ES-I3 (cell line): ENCODE measurements around the gene CXCL17.
"Not testable (repeated sequence)": the region's sequence is repeated elsewhere in the genome, so short reads cannot be mapped to it uniquely, and the experiment has no call there.

Source experiments
- H3K36me3 ChIP-seq: 2 replicates; pipeline ENCODE4 v1.6.1; 2013; ENCODE audit warnings: mild to moderate bottlenecking, low read length, control low read depth, moderate library complexity; ENCODE audit not compliant: insufficient read depth
- H3K4me1 ChIP-seq: 2 replicates; pipeline ENCODE4 v1.6.1; 2013; ENCODE audit warnings: mild to moderate bottlenecking, control low read depth, low read length; ENCODE audit not compliant: insufficient read depth
- H3K9ac ChIP-seq: 2 replicates; pipeline ENCODE4 v1.6.1; 2013; ENCODE audit warnings: low read depth, mild to moderate bottlenecking, low read length, moderate library complexity
- H3K9me3 ChIP-seq: 2 replicates; pipeline ENCODE4 v1.6.1; 2013; ENCODE audit warnings: mild to moderate bottlenecking, low read length, moderate library complexity; ENCODE audit not compliant: control insufficient read depth, insufficient read depth

The CXCL17 gene

DNA sequence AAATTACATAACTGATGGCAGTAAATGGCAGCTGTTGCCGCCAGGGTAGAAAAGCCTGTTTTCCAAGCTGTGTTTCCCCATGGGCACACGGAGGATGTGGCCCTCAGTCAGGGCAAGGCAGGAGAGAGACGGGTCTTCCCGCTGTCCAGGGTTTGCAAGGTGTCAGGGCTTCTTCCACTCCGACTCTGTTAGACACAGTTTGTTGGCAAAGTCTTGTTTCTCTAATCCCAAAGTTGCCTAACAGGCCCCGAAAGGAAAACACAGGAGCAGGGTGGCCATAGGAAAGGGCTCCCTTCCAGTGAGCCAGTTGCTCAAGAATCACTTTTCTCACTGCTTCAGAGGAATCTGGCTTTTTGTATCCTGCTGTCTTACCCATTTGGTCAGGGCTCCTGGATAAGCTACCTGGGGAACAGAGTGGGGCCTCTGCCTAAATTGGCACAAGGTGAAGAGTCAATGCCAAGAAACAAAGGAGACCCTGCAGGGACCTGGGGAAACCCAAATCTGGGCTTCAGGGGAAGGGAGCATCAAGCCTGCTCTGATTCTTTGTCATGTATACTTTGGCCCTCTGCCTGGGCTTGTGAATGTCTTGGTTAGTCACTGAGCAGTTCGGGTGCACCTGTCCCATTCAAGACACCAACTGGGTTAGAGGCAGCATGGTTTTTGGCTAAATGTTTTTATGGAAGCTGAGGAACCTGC is 29.0 kb upstream of the CXCL17 start:
- no peak overlapping the region for H3K9ac ChIP-seq
- H3K36me3 ChIP-seq: no peaks in the 10 kb centered on the region
- H3K4me1 ChIP-seq: peaks cover 61% of the 10 kb centered on the region
- H3K9me3 ChIP-seq: no peaks in the 10 kb centered on the region

DNA sequence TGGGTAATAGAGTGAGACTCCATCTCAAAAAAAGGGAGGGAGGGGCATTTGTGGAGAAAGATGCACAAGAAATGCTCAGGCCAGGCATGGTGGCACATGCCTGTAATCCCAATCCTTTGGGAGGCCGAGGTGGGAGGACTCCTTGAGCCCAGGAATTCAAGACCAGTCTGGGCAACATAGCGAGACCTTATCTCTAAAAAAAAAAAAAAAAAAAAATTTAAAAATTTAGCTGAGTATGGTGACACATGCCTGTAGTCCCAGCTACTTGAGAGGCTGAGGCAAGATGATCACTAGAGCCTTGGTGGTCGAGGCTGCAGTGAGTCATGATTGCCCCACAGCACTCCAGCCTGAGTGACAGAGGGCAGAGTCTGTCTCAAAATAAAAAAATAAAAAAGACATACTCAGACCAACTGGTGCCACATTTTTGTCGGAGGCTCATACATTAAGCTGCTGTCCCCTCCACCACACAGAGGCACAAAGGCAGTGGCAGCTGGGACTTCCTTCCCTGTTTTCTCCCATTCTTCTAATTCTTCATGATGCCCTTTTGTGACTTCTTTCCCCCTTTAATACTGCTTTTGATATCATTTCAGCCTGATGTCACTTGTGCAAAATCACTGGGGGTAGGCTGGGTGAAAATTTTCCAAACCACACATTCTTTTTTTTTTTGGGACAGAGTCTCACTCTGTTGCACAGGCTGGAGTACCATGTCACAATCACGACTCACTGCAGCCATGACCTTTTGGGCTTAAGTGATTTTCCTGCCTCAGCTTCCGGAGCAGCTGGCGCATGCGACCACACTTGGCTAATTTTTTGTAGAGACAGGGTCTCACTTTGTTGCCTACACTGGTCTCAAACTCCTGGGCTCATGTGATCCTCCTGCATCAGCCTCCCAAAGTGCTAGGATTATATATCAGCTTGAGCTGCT is 26.8 kb upstream of the CXCL17 start:
- Histone ChIP-seq H3K36me3 (no peaks in the 10 kb centered on the region), H3K9me3 (no peaks in the 10 kb centered on the region), H3K4me1 (peaks cover 55% of the 10 kb centered on the region), H3K9ac (no peak overlapping the region)

DNA sequence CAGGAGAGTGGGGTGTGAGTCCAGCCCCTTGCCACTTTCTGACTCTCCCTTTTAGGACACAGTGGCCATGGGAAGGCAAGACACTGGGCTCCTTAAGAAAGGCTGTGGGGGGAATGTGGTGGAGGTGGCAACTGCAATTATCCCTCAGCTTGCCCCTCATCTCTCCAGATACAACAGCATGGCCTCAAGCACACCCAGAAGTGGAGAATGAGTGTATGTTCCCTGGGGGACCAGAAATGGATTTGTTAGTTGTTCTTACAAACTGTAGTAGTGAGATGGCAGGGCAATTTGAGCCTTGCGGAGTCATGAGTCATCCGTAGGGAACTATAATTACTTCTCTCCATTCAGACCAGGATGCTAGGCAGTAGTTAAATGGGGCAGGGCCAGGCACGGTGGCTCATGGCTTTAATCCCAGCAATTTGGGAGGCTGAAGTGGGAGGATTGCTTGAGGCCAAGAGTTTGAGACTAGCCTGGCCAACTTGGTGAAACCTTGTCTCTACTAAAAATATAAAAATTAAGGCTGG is 25.6 kb upstream of the CXCL17 start:
- Histone ChIP-seq H3K9ac (no peak overlapping the region), H3K4me1 (peaks cover 47% of the 10 kb centered on the region)

DNA sequence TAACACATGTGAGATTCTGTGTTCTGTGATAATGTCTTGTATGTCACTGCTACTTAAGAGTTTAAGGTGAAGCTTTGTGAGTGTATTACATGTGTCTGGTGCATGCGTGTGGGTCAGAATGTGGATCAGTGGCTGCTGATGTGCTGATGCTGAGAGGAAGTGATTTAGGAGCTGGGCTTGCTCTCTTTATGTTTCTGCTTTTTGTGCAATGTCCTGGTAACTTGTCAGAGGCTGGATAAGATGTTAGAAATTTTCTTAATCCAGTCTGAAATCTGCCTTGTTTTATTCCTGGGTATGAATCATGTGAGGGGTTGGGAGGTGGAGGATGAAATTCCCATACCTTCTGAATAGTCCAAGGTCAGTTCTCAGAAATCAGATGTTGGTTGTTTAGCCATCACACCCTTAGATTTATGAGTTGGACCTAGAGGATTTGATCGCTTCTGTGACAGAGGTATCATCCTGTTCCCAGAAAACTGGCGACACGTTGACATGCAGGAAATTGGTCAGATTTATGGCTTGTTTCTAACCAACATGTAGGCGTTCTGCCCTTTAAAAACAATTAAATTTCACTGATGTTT is 24.5 kb upstream of the CXCL17 start:
- no peaks in the 10 kb centered on the region for H3K36me3 ChIP-seq
- peaks cover 38% of the 10 kb centered on the region for H3K4me1 ChIP-seq
- no peaks in the 10 kb centered on the region for H3K9me3 ChIP-seq
- H3K9ac ChIP-seq: no peak overlapping the region

More for the DNA sequence above, 25.6 kb upstream of the CXCL17 start:
- Histone ChIP-seq H3K9me3 (no peaks in the 10 kb centered on the region), H3K36me3 (no peaks in the 10 kb centered on the region)

DNA sequence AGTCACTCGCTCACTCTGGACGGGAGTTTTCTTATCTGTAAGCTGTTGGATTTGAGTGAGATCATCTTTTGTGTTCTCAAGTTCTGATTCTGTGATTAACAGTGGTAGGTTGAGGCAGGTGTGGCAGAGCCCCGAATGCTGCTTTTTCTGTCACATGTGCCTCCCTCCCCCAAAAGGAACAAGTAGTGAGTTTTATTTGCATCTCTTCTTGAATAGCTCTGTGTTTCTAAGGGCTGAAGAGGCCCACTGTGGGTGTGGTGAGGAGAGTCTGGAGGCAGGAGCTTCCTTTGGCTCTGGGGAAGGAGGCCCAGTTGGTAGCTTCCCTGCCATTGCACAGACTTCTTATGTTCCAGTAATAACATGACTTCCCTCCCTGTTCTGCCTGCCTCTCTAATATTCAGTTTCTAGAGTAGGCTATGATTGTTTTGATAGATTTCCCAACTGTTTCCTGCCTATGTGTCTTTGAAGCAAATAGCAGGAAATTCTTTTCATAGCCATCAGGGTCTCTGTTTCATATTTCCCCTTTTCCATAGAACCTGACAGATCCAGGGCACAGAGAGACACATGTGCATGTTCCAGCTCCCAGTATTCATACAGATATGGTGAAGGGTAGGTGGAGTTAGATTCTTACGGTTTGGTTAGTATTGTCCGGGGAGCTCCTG is 23.9 kb upstream of the CXCL17 start:
- Histone ChIP-seq H3K9me3 (no peaks in the 10 kb centered on the region), H3K36me3 (no peaks in the 10 kb centered on the region), H3K4me1 (peaks cover 32% of the 10 kb centered on the region), H3K9ac (no peak overlapping the region)

DNA sequence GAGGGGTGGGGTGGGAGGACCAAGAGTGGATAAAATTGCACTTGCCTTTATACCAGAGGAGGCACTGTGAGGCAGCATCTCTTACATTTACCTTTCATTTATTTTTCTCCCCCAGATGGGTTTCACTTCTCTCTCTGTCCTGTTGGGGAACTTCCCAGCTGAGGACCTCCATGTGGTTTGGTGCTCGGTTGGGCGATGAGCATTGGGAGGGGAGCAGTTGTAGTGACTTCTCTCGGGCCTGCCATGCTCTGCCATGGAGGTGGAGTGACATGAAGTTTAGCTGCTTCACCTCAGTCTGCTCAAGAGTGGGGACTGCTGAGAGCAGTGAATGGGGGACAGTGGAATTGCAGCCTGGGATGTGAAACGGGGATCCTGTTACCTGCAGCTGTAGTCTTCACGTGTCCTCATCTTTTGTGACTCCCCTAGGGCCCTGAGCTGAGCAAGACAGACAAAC is 23.1 kb upstream of the CXCL17 start:
- Histone ChIP-seq H3K4me1 (peaks cover 24% of the 10 kb centered on the region), H3K36me3 (no peaks in the 10 kb centered on the region), H3K9ac (no peak overlapping the region), H3K9me3 (no peaks in the 10 kb centered on the region)

DNA sequence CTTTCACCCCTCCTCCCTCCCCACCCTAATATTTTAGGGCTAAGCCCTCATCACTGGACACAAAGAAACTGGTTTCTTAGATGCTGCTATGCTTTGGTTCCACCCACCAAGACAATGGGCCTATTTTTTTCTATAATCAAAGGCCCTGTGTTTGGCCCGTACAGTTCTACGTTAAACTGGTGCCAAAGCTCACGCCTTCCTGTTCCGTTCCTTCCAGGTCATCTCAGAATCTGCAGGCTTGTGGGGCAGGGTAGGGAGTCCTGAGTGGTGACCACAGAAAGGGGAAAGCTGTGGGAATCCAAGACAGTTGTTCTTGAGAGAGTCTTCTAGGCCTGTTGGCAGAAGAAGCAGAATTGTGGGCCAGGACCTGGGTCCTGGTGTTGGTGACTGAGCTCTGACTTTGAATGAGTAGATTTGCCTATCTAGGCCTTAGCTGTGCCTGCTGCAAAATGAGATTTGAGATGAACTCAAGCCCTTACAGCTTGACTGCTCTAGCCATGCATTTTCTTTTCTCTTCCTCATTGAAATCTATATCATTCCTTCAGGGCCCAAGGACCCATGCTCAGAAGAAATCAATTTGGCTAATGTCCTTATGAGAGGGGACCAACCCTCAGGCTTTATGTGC is 19.1 kb upstream of the CXCL17 start:
- Histone ChIP-seq H3K4me1 (peaks cover 10% of the 10 kb centered on the region), H3K9me3 (no peaks in the 10 kb centered on the region), H3K36me3 (no peaks in the 10 kb centered on the region), H3K9ac (no peak overlapping the region)

DNA sequence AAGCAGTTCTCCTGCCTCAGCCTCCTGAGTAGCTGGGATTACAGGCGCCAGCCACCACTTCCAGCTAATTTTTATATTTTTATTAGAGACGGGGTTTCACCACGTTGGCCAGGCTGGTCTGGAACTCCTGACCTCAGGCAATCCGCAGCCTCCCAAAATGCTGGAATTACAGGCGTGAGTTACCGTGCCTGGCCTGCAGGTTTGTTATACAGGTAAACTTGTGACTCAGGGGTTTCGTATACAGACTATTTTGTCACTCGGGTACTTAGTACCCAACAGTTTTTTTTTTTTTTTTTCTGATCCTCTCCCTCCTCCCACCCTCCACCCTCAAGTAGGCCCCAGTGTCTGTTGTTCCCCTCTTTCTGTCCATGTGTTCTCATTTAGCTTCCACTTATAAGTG is 18.5 kb upstream of the CXCL17 start:
- not testable (repeated sequence) for H3K9ac ChIP-seq, H3K36me3 ChIP-seq, H3K9me3 ChIP-seq, H3K4me1 ChIP-seq

DNA sequence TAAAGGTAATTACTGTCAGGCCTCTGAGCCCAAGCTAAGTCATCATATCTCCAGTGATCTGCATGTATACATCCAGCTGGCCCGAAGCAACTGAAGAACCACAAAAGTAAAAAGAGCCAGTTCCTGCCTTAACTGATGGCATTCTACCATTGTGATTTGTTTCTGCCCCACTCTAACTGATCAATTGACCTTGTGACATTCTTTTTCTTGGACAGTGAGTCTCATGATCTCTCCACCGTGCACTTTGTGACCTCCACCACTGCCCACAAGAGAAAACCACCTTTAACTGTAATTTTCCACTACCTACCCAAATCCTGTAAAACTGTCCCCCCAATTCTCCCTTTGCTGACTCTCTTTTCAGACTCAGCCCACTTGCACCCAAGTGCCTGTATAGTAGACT is 17.2 kb upstream of the CXCL17 start:
- no peaks in the 10 kb centered on the region for H3K36me3 ChIP-seq
- H3K4me1 ChIP-seq: peaks cover 8% of the 10 kb centered on the region
- no peak overlapping the region for H3K9ac ChIP-seq
- no peaks in the 10 kb centered on the region for H3K9me3 ChIP-seq

DNA sequence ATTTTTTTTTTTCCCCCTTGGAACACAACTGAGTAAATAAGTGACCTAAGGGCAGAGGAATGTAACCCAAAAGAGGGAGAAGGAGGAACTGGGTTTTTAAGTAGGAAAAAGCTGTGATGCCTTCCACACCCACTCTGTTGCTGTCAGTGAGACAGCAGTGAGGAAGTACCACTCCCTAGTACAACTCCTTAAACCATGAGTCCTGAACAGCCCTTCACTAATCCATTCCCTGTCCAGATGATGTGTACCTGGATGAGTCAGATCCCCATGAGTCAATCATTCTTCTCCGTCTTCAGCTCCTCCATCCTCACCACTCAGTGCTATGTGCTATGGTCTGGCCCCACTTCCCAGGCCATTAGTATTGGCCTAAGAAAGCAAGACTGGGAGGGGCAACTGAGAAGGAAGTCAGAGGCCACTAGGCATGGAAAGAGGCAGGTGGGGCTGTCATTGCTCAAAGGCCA is 12.9 kb upstream of the CXCL17 start:
- H3K9ac ChIP-seq: no peak overlapping the region
- H3K4me1 ChIP-seq: peaks cover 19% of the 10 kb centered on the region
- no peaks in the 10 kb centered on the region for H3K9me3 ChIP-seq
- no peaks in the 10 kb centered on the region for H3K36me3 ChIP-seq

DNA sequence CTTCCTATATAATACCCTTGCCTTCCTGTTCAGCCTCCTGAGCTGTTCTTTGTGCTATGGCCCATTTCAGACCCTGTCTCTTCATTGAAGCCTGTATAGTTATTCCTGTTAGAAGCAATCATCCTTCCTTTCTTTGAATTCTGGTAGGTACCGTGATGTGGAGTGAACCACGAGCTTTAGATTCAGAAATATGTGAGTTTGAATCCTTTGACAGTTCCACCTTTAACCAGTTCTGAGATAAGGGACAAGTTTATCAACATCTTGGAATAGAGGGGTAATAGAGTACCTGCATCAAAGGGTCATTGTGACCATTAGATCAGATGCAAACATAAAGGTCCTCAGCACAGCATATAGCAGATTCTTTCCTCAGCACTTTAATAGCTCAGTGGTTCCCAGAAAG is 12.3 kb upstream of the CXCL17 start:
- Histone ChIP-seq H3K4me1 (peaks cover 21% of the 10 kb centered on the region), H3K9me3 (no peaks in the 10 kb centered on the region), H3K9ac (no peak overlapping the region), H3K36me3 (no peaks in the 10 kb centered on the region)

DNA sequence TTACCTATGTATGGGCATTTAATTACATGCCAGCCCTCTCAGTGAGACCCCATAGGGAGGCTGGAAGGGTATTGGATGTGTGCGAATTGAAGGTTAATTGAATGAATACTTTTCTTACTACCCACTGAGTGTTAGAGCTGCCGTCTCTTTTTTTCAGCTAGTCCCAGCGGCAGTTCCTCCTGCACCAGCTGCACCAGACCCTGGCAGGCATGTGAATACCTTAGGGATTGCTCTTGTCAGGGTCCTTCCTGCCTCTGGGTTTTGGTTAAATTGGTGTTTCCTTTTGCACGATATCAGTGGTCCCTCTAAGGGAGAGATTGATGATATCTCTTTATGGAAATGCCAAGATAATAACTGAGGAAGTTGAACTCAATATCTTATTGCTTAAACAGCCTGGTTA is 9.8 kb upstream of the CXCL17 start:
- H3K9me3 ChIP-seq: no peaks in the 10 kb centered on the region

DNA sequence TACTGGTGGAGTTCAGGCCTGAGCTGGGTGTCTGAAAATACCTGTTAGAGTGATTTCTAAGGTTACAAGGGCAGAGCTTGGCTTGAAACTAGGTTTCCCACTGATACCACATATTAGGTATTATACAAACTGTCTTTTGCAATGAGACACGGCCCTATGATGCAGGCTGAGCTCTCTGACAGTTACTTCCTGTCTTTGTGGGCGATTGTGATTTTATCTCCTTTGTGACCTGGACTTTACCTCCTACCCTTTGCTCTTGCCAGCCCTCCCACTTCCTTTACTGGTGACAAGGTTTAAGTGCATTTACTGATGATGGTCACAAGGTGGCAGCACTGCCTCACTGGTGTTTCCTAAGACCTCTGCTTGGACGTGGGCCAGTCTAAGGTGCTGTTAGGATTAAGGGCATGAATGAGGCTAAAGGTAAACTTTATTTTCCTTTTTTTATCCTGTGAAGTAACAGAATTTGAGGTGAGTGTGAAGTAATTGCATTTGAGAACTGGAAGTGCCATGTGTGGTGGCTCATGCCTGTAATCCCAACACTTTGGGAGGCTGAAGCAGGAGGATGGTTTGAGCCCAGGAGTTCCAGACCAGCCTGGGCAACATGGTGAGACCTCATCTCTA is 7.7 kb upstream of the CXCL17 start:
- Histone ChIP-seq H3K9me3 (no peaks in the 10 kb centered on the region), H3K4me1 (peaks cover 18% of the 10 kb centered on the region; the same call in 1 of the 2 replicates), H3K9ac (no peak overlapping the region), H3K36me3 (no peaks in the 10 kb centered on the region)

More for the DNA sequence above, 9.8 kb upstream of the CXCL17 start:
- H3K9ac ChIP-seq: no peak overlapping the region
- H3K4me1 ChIP-seq: peaks cover 23% of the 10 kb centered on the region
- H3K36me3 ChIP-seq: no peaks in the 10 kb centered on the region
